Measurements from ENCODE around the gene MEP1B.

The MEP1B gene

DNA sequence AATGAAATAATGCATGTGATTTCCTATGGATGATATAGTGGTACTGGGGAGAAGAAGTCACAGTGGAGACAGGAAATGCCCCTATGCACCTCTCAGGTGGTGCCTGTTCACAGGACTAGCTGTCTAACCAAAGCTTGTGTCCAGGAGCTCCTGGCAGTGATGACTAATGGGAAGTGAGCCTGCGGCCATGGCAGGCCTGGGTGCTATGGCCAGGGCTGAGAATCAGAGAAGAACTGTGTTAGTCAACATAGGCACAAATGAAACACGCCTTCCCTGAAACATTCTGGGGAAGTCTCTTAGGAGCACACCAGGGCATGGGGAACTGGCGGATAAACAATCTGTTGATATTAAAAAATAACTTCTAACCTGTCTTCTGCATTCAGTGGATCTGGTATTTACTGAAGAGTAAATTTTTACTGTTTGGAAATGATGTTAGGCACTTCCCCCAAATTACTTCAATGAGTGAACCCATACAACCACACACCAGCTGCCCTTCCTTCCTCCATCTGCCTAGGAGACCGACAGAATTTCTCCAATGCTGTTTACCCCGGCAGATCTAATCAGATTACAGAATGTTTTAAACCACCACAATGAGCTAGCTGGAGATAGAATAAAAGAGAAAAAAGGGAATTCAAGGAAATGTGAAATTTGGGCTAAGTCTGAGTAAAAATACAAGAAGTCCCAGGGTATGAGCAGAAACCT lies 67.4 kb downstream of the MEP1B start:
- TF ChIP-seq, protein P1, sequence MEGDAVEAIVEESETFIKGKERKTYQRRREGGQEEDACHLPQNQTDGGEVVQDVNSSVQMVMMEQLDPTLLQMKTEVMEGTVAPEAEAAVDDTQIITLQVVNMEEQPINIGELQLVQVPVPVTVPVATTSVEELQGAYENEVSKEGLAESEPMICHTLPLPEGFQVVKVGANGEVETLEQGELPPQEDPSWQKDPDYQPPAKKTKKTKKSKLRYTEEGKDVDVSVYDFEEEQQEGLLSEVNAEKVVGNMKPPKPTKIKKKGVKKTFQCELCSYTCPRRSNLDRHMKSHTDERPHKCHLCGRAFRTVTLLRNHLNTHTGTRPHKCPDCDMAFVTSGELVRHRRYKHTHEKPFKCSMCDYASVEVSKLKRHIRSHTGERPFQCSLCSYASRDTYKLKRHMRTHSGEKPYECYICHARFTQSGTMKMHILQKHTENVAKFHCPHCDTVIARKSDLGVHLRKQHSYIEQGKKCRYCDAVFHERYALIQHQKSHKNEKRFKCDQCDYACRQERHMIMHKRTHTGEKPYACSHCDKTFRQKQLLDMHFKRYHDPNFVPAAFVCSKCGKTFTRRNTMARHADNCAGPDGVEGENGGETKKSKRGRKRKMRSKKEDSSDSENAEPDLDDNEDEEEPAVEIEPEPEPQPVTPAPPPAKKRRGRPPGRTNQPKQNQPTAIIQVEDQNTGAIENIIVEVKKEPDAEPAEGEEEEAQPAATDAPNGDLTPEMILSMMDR (IDR thresholded peaks at IDR 0.05) = no peak
- TF ChIP-seq ZFX (IDR thresholded peaks at IDR 0.05; ENCODE audit: borderline replicate concordance) = no peak
- no peak overlapping the region for H3K27ac ChIP-seq

DNA sequence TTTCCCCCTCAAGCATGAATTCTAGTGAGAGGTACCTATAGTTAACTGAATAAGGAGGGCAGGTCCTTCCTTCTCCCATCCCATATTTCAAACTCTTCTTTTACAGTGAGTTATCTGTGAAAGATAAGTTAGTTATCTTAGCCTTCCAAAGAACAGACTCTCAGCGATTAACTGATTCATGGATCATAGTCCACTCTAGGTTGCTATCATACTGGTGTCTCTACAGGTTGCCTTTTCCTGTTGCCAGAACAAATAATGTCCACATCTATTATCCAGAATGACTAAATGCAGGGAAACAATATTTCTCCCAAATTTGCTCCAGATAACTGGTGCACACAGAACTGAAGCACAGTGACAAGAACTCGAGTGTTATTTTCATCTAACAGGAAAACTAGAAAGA lies 68.3 kb downstream of the MEP1B start:
- TF ChIP-seq ZFX (IDR thresholded peaks at IDR 0.05; ENCODE audit: borderline replicate concordance) = no peak
- TF ChIP-seq, protein P1 (IDR thresholded peaks at IDR 0.05) = no peak
- no peak overlapping the region for H3K27ac ChIP-seq

DNA sequence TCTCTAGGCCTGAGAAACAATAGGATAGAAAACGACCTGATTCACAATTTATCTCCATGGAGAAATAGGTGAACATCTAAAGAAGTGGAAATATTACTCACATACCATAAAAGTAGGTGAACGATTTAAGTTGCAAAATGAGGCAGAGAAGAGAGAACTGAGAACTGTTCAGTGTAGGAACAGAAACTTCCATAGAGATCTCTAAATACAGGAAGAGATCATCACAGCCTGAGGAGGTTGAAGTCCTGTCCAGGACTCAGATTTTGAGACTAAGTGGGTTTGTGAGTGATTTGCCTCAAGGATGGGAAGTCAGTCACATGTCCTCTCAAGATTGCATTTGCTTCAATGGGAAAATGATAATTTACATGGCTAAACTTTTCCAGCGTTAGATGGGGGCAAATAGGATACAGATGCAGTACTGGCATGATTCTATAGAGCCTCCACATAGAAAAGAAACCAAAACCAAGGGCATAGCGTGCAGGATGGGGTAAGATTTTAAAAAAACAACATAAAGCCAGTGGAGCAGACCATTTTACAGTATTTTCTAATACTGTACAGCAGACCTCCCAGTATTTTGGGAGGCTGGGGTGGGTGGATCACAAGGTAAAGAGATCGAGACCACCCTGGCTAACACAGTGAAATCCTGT lies 68.8 kb downstream of the MEP1B start:
- TF ChIP-seq, protein P1 (IDR thresholded peaks at IDR 0.05) = no peak
- no peak for TF ChIP-seq ZFX (IDR thresholded peaks at IDR 0.05; ENCODE audit: borderline replicate concordance)
- H3K27ac ChIP-seq = no peak overlapping the region

DNA sequence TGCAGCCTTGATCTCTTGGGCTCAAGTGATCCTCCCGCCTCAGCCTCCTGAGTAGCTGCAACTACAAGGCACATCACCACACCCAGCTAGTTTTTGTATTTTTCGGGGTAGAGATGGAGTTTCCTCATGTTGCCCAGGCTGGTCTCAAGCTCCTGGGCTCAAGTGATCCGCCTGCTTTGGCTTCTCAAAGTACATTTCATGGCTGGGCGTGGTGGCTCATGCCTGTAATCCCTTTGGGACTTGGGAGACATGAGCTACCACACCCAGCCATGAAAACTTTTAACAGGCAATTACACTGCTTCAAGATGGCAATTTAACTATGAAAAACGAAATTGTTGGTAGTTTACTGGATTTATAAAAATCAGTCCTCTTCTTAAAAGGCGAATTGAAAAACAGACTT lies 69.7 kb downstream of the MEP1B start:
- no peak overlapping the region for H3K27ac ChIP-seq
- no peak for TF ChIP-seq ZFX (IDR thresholded peaks at IDR 0.05; ENCODE audit: borderline replicate concordance)
- TF ChIP-seq, protein P1 (IDR thresholded peaks at IDR 0.05) = no peak

DNA sequence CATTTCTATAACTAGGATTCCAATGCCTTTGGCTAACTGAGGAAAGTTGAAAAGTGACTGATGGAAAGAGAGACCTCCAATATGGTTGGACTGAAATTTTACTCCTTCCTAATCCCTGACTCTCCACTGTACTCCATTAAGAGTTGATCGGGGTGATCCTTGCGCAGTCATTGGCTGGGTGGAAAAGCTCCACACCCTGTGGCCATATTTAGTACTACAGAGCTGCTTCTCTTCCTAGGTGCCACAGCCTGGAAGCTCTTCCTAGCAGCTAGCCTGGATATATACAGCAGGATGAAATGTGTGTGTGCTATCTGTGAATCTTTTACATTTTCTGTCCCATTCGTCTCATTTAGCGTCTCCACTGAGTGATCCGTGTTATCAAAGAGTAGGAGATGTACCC lies 71.2 kb downstream of the MEP1B start:
- no peak overlapping the region for H3K27ac ChIP-seq
- TF ChIP-seq, protein P1 (IDR thresholded peaks at IDR 0.05) = no peak
- TF ChIP-seq ZFX (IDR thresholded peaks at IDR 0.05; ENCODE audit: borderline replicate concordance) = no peak

DNA sequence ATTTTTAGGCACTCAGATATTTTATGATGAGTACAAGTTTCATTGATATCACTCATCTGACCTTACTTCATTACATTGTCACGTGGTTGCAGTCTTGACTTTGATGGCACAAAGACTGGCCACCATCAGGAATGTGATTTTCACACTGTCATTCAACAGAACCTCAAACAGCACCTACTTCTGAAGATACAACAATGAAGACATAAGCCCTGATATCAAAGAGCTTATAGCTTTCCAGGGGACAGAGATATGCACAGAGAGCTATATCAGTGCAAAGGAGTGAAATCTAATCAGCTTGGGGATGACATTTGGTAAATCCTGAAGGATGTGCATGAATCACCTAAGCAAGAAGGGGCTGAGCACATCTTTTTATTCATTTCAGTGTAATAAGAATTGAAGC lies 72.3 kb downstream of the MEP1B start:
- no peak overlapping the region for H3K27ac ChIP-seq
- TF ChIP-seq, protein P1 (IDR thresholded peaks at IDR 0.05) = no peak
- no peak for TF ChIP-seq ZFX (IDR thresholded peaks at IDR 0.05; ENCODE audit: borderline replicate concordance)

DNA sequence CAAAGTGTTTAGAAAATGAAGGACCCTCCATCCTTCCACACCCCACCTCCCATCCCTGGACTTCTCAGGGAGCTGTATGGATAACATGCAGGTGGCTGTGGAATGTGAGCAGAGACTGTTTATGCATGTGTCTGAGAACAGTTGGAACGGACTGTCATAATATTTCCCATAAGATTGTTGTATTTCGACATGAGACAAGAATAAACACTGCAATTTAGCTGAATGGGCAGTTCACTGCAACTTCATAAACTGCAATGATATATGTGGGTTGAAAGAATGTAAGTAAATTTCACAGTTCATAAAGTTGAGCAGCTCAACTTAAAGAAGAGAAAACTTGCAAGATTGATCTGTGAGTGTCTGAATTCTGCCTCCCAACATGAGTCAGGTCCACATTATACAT lies 74.6 kb downstream of the MEP1B start:
- TF ChIP-seq, protein P1 (IDR thresholded peaks at IDR 0.05) = no peak
- TF ChIP-seq ZFX (IDR thresholded peaks at IDR 0.05; ENCODE audit: borderline replicate concordance) = no peak
- no peak overlapping the region for H3K27ac ChIP-seq

Measured in 22Rv1 (cell line).